HepG2 (cell line): ENCODE data around the gene ST6GALNAC3. TPM values are rescaled to one million over a fixed set of nuclear protein-coding genes. Genes with fewer than 3 reads are reported as not detected.

Source experiments
- ATAC-seq: fragments of 200-7000 bp; cut with Tn5 transposase; 3 replicates; pipeline ENCODE4 v1.9.1; 2020; ENCODE audit warnings: mild to moderate bottlenecking, moderate library complexity
- BruUV-seq: library from RNA; stranded (reverse); fragments of 400-500 nt; replicated peaks from 2 replicates; lab custom pipeline; 2021; lab: Mats Ljungman, UMichigan
- CTCF ChIA-PET: fragments of 300-600 bp; formaldehyde crosslinking; extraction: SDS; loops from one replicate; lab custom pipeline; 2021; ENCODE audit warnings: low total read pairs, inconsistent platforms, low intra/inter-chr PET ratio; lab: Yijun Ruan, JAX
- POLR2A ChIA-PET: fragments of 350-600 bp; sonication (Branson Sonifier 250); formaldehyde crosslinking; loops from one replicate; lab custom pipeline; 2020; ENCODE audit warnings: antibody characterized with exemption, inconsistent platforms; lab: Yijun Ruan, JAX
- DNase-seq: peaks from one replicate; pipeline ENCODE4 v3.0.0-alpha.2; 2015; ENCODE audit warnings: low spot score
- FAIRE-seq: peaks from 3 replicates; lab custom pipeline; 2011; peaks lifted over from hg19 to GRCh38; lab: Jason Lieb, UNC
- H2AFZ ChIP-seq: one replicate; pipeline ENCODE4 v1.6.1; 2011; ENCODE audit warnings: low read length, inconsistent platforms
- H3K27ac ChIP-seq: fragments of 300-600 bp; 3 replicates; pipeline ENCODE4 v1.8.0; 2011; ENCODE audit warnings: mixed run types, mild to moderate bottlenecking, mixed read lengths, low read length, inconsistent platforms; ENCODE audit not compliant: insufficient read depth; ENCODE audit errors: extremely low read length
- H3K27me3 ChIP-seq, 2 experiments: fragments of 200-600 bp in 1 of 2; 2 replicates in 1 of 2; 3 replicates in 1 of 2; pipeline versions ENCODE4 v1.6.0 to v1.8.0; 2011; ENCODE audit warnings: low read length in 2 of 2, mild to moderate bottlenecking in 2 of 2, moderate library complexity in 2 of 2, inconsistent platforms in 1 of 2; ENCODE audit not compliant: insufficient read depth in 2 of 2, control insufficient read depth in 1 of 2
- H3K36me3 ChIP-seq, 2 experiments: fragments of 200-600 bp in 1 of 2; replicated peaks in 1 of 2; 2 replicates in 1 of 2; 3 replicates in 1 of 2; pipeline versions ENCODE4 v1.5.1 to v1.8.0; 2011; ENCODE audit warnings: low read length in 2 of 2, inconsistent platforms in 1 of 2; ENCODE audit not compliant: insufficient read depth in 2 of 2, control insufficient read depth in 1 of 2
- H3K4me1 ChIP-seq: 2 replicates; pipeline ENCODE4 v1.5.1; 2012; ENCODE audit warnings: low read length, inconsistent platforms; ENCODE audit not compliant: insufficient read depth
- H3K4me2 ChIP-seq: 2 replicates; pipeline ENCODE4 v1.6.0; 2011; ENCODE audit warnings: low read depth, low read length, inconsistent platforms
- H3K4me3 ChIP-seq, 3 experiments: fragments of 200-600 bp in 1 of 3; sonication (generic), shearing (Covaris generic) in 1 of 3; replicated peaks in 1 of 3; 2 replicates each; pipeline ENCODE4 v1.5.1; 2011 to 2016; ENCODE audit warnings: low read length in 3 of 3, inconsistent platforms in 2 of 3, low read depth in 2 of 3, mild to moderate bottlenecking in 2 of 3, control low read depth in 1 of 3, mixed read lengths in 1 of 3; ENCODE audit not compliant: insufficient read depth in 1 of 3
- H3K79me2 ChIP-seq: one replicate; pipeline ENCODE4 v1.6.1; 2011; ENCODE audit warnings: low read length, inconsistent platforms; ENCODE audit not compliant: insufficient read depth
- H3K9ac ChIP-seq: 2 replicates; pipeline ENCODE4 v1.6.0; 2011; ENCODE audit warnings: mild to moderate bottlenecking, low read depth, low read length, inconsistent platforms; ENCODE audit not compliant: insufficient read depth
- H3K9me3 ChIP-seq: 2 replicates; pipeline ENCODE4 v1.5.1; 2012; ENCODE audit warnings: mild to moderate bottlenecking, low read length
- H4K20me1 ChIP-seq: 2 replicates; pipeline ENCODE4 v1.6.0; 2011; ENCODE audit warnings: inconsistent platforms, mild to moderate bottlenecking, low read length, moderate library complexity; ENCODE audit not compliant: insufficient read depth
- CCAR2 ChIP-seq: fragments of 200-400 bp; formaldehyde crosslinking; optimal IDR thresholded peaks from 2 replicates; pipeline ENCODE3; 2018; ENCODE audit warnings: low read depth, mild to moderate bottlenecking, low read length, moderate library complexity
- DRAP1 ChIP-seq: IDR thresholded peaks from 2 replicates; pipeline ENCODE4 v1.6.1; 2016; ENCODE audit warnings: missing genetic modification reagents, missing compliant biosample characterization
- KMT2A ChIP-seq: sonication (generic); formaldehyde crosslinking; IDR thresholded peaks from 2 replicates; pipeline ENCODE4 v1.4.0; 2020; ENCODE audit warnings: missing genetic modification reagents
- PAWR ChIP-seq: sonication (generic); formaldehyde crosslinking; IDR thresholded peaks from 2 replicates; pipeline ENCODE4 v1.4.0; 2020; ENCODE audit warnings: missing genetic modification reagents, mild to moderate bottlenecking, borderline replicate concordance
- SKI ChIP-seq: fragments of 450-650 bp; IDR thresholded peaks from one replicate; pipeline ENCODE4 v1.6.1; 2018; ENCODE audit warnings: mild to moderate bottlenecking; ENCODE audit not compliant: partially characterized antibody
- THAP8 ChIP-seq: sonication (generic); formaldehyde crosslinking; IDR thresholded peaks from 2 replicates; pipeline ENCODE4 v1.5.1; 2020; ENCODE audit warnings: missing genetic modification reagents, mild to moderate bottlenecking, borderline replicate concordance
- ZNF232 ChIP-seq: sonication (generic); formaldehyde crosslinking; IDR thresholded peaks from 2 replicates; pipeline ENCODE4 v1.4.0; 2020; ENCODE audit warnings: missing genetic modification reagents, borderline replicate concordance
- ZNF256 ChIP-seq: sonication (generic); formaldehyde crosslinking; conservative IDR thresholded peaks from 2 replicates; pipeline ENCODE4 v1.4.0; 2020; ENCODE audit warnings: missing genetic modification reagents
- ZNF510 ChIP-seq: sonication (generic); formaldehyde crosslinking; IDR thresholded peaks from 2 replicates; pipeline ENCODE4 v1.4.0; 2020; ENCODE audit warnings: low read depth, mild to moderate bottlenecking, missing genetic modification reagents
- ZNF891 ChIP-seq: sonication (generic); formaldehyde crosslinking; IDR thresholded peaks from 2 replicates; pipeline ENCODE4 v1.5.0; 2020; ENCODE audit warnings: mild to moderate bottlenecking, missing genetic modification reagents
- ZSCAN31 ChIP-seq: sonication (generic); formaldehyde crosslinking; IDR thresholded peaks from 2 replicates; pipeline ENCODE4 v1.5.0; 2020; ENCODE audit warnings: low read depth, mild to moderate bottlenecking, missing genetic modification reagents
- WGBS: methylation state at CpG from one replicate; pipeline ENCODE4 v1.1.6; 2017; ENCODE audit warnings: low lambda C conversion rate; 5-methylcytosine and 5-hydroxymethylcytosine counted together
- in situ Hi-C: cut with HindIII; loops from 2 replicates; pipeline ENCODE4 v1.10.0; 2017; ENCODE audit warnings: low pct_unique_long_range_greater_than_20kb; ENCODE audit not compliant: extremely low pct_ligation_motif_present
- intact Hi-C: fragments of 100-400 bp; cut with micrococcal nuclease; formaldehyde crosslinking; loops from one replicate; pipeline ENCODE4 v1.10.0; 2022; ENCODE audit not compliant: unreplicated experiment
- polyA plus RNA-seq, 8 experiments: library from polyadenylated mRNA; depleted of rRNA in 3 of 8; stranded (reverse) in 7 of 8; unstranded in 1 of 8; fragments of >200 nt; fragmentation: Illumina TruSeq in 4 of 8; extraction: Trizol in 4 of 8; gene quantifications; 2 replicates each; pipeline versions ENCODE4 v1.2.1 to v1.2.3, GENCODE V29; 2011 to 2016; ENCODE audit warnings: low read depth in 4 of 8, missing spikeins in 1 of 8, mixed read lengths in 1 of 8; ENCODE audit not compliant: insufficient read depth in 1 of 8
- total RNA-seq, 5 experiments: library from RNA; depleted of rRNA; stranded (reverse); fragments of >200 nt; fragmentation: Illumina TruSeq; extraction: Trizol; gene quantifications; 2 replicates each; pipeline ENCODE4 v1.2.3, GENCODE V29; 2016; ENCODE audit warnings: low read depth in 1 of 5
- TF ChIP-seq, protein P1 (sequence below): sonication (generic); formaldehyde crosslinking; IDR thresholded peaks from 2 replicates; pipeline ENCODE4 v1.9.0; 2022; ENCODE audit warnings: low read depth, missing genetic modification reagents
- TF ChIP-seq, protein P2 (sequence below): sonication (generic); formaldehyde crosslinking; IDR thresholded peaks from 2 replicates; pipeline ENCODE4 v1.4.0; 2020; ENCODE audit warnings: missing genetic modification reagents

The ST6GALNAC3 gene
- total and polyA plus RNA-seq, 2 of the 13 experiments (the other 11 are each of a cell fraction or from before 2014, with no cell fraction given) = not detected

GRCh38 chr1:76122271-76122670, 47.7 kb downstream of the ST6GALNAC3 start:
- no peaks in the 10 kb centered on the region for H3K9me3 ChIP-seq
- no peak overlapping the region for H2AFZ ChIP-seq
- no peaks in the 10 kb centered on the region for H4K20me1 ChIP-seq
- ChIA-PET POLR2A (no interaction called here), CTCF (no interaction called here)
- no peaks in the 10 kb centered on the region for H3K36me3 ChIP-seq
- no peak overlapping the region for H3K9ac ChIP-seq
- no peaks in the 10 kb centered on the region for H3K4me1 ChIP-seq
- in situ Hi-C loops = no loop called here
- H3K79me2 ChIP-seq = no peaks in the 10 kb centered on the region
- no peak overlapping the region for H3K4me2 ChIP-seq
- no peak overlapping the region for H3K4me3 ChIP-seq
- WGBS = 14% methylated on average over 5 of the region's 5 CpGs
- FAIRE-seq (no peak), ATAC-seq (no peak), DNase-seq (no peak)
- H3K27me3 ChIP-seq = no peaks in the 10 kb centered on the region
- no peak overlapping the region for H3K27ac ChIP-seq
- BruUV-seq = no TSS peak
- intact Hi-C loops = no loop called here
- TF ChIP-seq ZSCAN31 (CRISPR knock-in tag) = no peak
- TF ChIP-seq SKI = no peak
- TF ChIP-seq DRAP1 (CRISPR knock-in tag) = no peak
- no peak for TF ChIP-seq CCAR2
- TF ChIP-seq, protein P1, sequence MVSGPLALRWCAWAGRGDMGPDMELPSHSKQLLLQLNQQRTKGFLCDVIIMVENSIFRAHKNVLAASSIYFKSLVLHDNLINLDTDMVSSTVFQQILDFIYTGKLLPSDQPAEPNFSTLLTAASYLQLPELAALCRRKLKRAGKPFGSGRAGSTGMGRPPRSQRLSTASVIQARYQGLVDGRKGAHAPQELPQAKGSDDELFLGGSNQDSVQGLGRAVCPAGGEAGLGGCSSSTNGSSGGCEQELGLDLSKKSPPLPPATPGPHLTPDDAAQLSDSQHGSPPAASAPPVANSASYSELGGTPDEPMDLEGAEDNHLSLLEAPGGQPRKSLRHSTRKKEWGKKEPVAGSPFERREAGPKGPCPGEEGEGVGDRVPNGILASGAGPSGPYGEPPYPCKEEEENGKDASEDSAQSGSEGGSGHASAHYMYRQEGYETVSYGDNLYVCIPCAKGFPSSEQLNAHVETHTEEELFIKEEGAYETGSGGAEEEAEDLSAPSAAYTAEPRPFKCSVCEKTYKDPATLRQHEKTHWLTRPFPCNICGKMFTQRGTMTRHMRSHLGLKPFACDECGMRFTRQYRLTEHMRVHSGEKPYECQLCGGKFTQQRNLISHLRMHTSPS (CRISPR knock-in tag) = no peak
- TF ChIP-seq, protein P2, sequence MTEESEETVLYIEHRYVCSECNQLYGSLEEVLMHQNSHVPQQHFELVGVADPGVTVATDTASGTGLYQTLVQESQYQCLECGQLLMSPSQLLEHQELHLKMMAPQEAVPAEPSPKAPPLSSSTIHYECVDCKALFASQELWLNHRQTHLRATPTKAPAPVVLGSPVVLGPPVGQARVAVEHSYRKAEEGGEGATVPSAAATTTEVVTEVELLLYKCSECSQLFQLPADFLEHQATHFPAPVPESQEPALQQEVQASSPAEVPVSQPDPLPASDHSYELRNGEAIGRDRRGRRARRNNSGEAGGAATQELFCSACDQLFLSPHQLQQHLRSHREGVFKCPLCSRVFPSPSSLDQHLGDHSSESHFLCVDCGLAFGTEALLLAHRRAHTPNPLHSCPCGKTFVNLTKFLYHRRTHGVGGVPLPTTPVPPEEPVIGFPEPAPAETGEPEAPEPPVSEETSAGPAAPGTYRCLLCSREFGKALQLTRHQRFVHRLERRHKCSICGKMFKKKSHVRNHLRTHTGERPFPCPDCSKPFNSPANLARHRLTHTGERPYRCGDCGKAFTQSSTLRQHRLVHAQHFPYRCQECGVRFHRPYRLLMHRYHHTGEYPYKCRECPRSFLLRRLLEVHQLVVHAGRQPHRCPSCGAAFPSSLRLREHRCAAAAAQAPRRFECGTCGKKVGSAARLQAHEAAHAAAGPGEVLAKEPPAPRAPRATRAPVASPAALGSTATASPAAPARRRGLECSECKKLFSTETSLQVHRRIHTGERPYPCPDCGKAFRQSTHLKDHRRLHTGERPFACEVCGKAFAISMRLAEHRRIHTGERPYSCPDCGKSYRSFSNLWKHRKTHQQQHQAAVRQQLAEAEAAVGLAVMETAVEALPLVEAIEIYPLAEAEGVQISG (CRISPR knock-in tag) = no peak
- no peak for TF ChIP-seq THAP8 (CRISPR knock-in tag)
- TF ChIP-seq ZNF232 = no peak
- TF ChIP-seq KMT2A = no peak
- no peak for TF ChIP-seq ZNF256
- no peak for TF ChIP-seq ZNF510
- no peak for TF ChIP-seq PAWR (CRISPR knock-in tag)
- no peak for TF ChIP-seq ZNF891
